H9 (cell line): ENCODE results near the gene ZDHHC9. TPM values are rescaled to one million over a fixed set of nuclear protein-coding genes. Genes with fewer than 3 reads are reported as not detected.

ENCODE experiments used
- DNase-seq: peaks from one replicate; pipeline ENCODE4 v3.0.0-alpha.2; 2017
- H2AFZ ChIP-seq: one replicate; pipeline ENCODE4 v1.6.1; 2013; ENCODE audit warnings: mild to moderate bottlenecking, low read length, control low read depth, moderate library complexity
- H2AK5ac ChIP-seq: 2 replicates; pipeline ENCODE4 v1.6.1; 2013; ENCODE audit warnings: low read length, control low read depth, mixed read lengths; ENCODE audit not compliant: insufficient read length
- H2BK120ac ChIP-seq: one replicate; pipeline ENCODE4 v1.6.1; 2013; ENCODE audit warnings: low read depth, mild to moderate bottlenecking, low read length, control low read depth, inconsistent platforms; ENCODE audit not compliant: poor library complexity, severe bottlenecking
- H2BK12ac ChIP-seq: 2 replicates; pipeline ENCODE4 v1.6.1; 2013; ENCODE audit warnings: low read length, control low read depth, mixed read lengths, low read depth; ENCODE audit not compliant: insufficient read length
- H2BK15ac ChIP-seq: 2 replicates; pipeline ENCODE4 v1.6.1; 2013; ENCODE audit warnings: low read depth, low read length, control low read depth
- H2BK20ac ChIP-seq: one replicate; pipeline ENCODE4 v1.6.1; 2013; ENCODE audit warnings: low read depth, mild to moderate bottlenecking, low read length, control low read depth, inconsistent platforms; ENCODE audit not compliant: poor library complexity, severe bottlenecking
- H2BK5ac ChIP-seq: 2 replicates; pipeline ENCODE4 v1.6.1; 2013; ENCODE audit warnings: low read length, control low read depth, mixed read lengths; ENCODE audit not compliant: insufficient read length
- H3K14ac ChIP-seq: 2 replicates; pipeline ENCODE4 v1.6.1; 2013; ENCODE audit warnings: low read length, control low read depth; ENCODE audit not compliant: insufficient read depth
- H3K18ac ChIP-seq: 2 replicates; pipeline ENCODE4 v1.6.1; 2013; ENCODE audit warnings: low read depth, mild to moderate bottlenecking, mixed read lengths, low read length, control low read depth; ENCODE audit not compliant: insufficient read length
- H3K23ac ChIP-seq: 2 replicates; pipeline ENCODE4 v1.6.1; 2013; ENCODE audit warnings: low read length, control low read depth, mixed read lengths, low read depth; ENCODE audit not compliant: insufficient read length
- H3K23me2 ChIP-seq: 2 replicates; pipeline ENCODE4 v1.6.1; 2013; ENCODE audit warnings: low read depth, mild to moderate bottlenecking, mixed read lengths, low read length, control low read depth; ENCODE audit not compliant: insufficient read length, poor library complexity, severe bottlenecking
- H3K27ac ChIP-seq: 2 replicates; pipeline ENCODE4 v1.5.1; 2013; ENCODE audit warnings: low read length, control low read depth, mixed read lengths, low read depth; ENCODE audit not compliant: insufficient read length
- H3K27me3 ChIP-seq: 2 replicates; pipeline ENCODE4 v1.6.1; 2013; ENCODE audit warnings: low read length, control low read depth, inconsistent platforms; ENCODE audit not compliant: insufficient read depth
- H3K4ac ChIP-seq: 2 replicates; pipeline ENCODE4 v1.6.1; 2013; ENCODE audit warnings: low read depth, mild to moderate bottlenecking, control low read depth, inconsistent platforms, low read length, moderate library complexity
- H3K4me1 ChIP-seq: 2 replicates; pipeline ENCODE4 v1.6.1; 2013; ENCODE audit warnings: low read length, control low read depth, inconsistent platforms; ENCODE audit not compliant: insufficient read depth
- H3K4me2 ChIP-seq: 2 replicates; pipeline ENCODE4 v1.6.1; 2013; ENCODE audit warnings: low read length, control low read depth, mixed read lengths; ENCODE audit not compliant: insufficient read length, insufficient read depth
- H3K56ac ChIP-seq: 2 replicates; pipeline ENCODE4 v1.6.1; 2013; ENCODE audit warnings: low read depth, mild to moderate bottlenecking, mixed read lengths, low read length, control low read depth; ENCODE audit not compliant: insufficient read length
- H3K79me1 ChIP-seq: 2 replicates; pipeline ENCODE4 v1.6.1; 2013; ENCODE audit warnings: low read depth, mild to moderate bottlenecking, moderate library complexity, low read length, control low read depth, inconsistent platforms; ENCODE audit not compliant: insufficient read depth, poor library complexity, severe bottlenecking
- H3K79me2 ChIP-seq: 2 replicates; pipeline ENCODE4 v1.6.1; 2013; ENCODE audit warnings: low read length, control low read depth, inconsistent platforms; ENCODE audit not compliant: insufficient read depth
- H3K9ac ChIP-seq: 2 replicates; pipeline ENCODE4 v1.6.1; 2013; ENCODE audit warnings: low read length, control low read depth, mixed read lengths; ENCODE audit not compliant: insufficient read length; ENCODE audit errors: extremely low read depth
- H3K9me3 ChIP-seq: one replicate; pipeline ENCODE4 v1.6.1; 2013; ENCODE audit warnings: low read depth, low read length, inconsistent platforms; ENCODE audit not compliant: control insufficient read depth
- H3T11ph ChIP-seq: one replicate; pipeline ENCODE4 v1.6.1; 2013; ENCODE audit warnings: mild to moderate bottlenecking, low read length, control low read depth, inconsistent platforms
- H4K20me1 ChIP-seq: one replicate; pipeline ENCODE4 v1.6.1; 2013; ENCODE audit not compliant: control insufficient read depth, insufficient read length, insufficient read depth
- H4K5ac ChIP-seq: 2 replicates; pipeline ENCODE4 v1.6.1; 2013; ENCODE audit warnings: low read depth, mild to moderate bottlenecking, mixed read lengths, low read length, control low read depth; ENCODE audit not compliant: insufficient read length
- H4K8ac ChIP-seq: replicated peaks from 2 replicates; pipeline ENCODE4 v1.6.1; 2013; ENCODE audit warnings: low read length, control low read depth, mixed read lengths, low read depth; ENCODE audit not compliant: insufficient read length
- H4K91ac ChIP-seq: 2 replicates; pipeline ENCODE4 v1.6.1; 2013; ENCODE audit warnings: low read depth, mild to moderate bottlenecking, moderate library complexity, mixed read lengths, low read length, control low read depth; ENCODE audit not compliant: insufficient read length
- H3K27ac Mint-ChIP-seq, 3 experiments: 2 replicates in 2 of 3; 3 replicates in 1 of 3; pipeline ENCODE4 v1.8.0; 2020 to 2021; ENCODE audit warnings: mixed read lengths in 3 of 3, mild to moderate bottlenecking in 1 of 3, moderate library complexity in 1 of 3
- H3K27me3 Mint-ChIP-seq: 2 replicates; pipeline ENCODE4 v1.8.0; 2021; ENCODE audit warnings: low read depth, mild to moderate bottlenecking, moderate library complexity, mixed read lengths
- H3K36me3 Mint-ChIP-seq, 3 experiments: 2 replicates in 2 of 3; 3 replicates in 1 of 3; pipeline ENCODE4 v1.8.0; 2020 to 2021; ENCODE audit warnings: low read depth in 3 of 3, mixed read lengths in 3 of 3; ENCODE audit not compliant: insufficient read depth in 1 of 3
- H3K4me1 Mint-ChIP-seq, 2 experiments: 2 replicates each; pipeline ENCODE4 v1.8.0; 2020; ENCODE audit warnings: mixed read lengths in 2 of 2
- H3K4me3 Mint-ChIP-seq, 2 experiments: 2 replicates in 1 of 2; 3 replicates in 1 of 2; pipeline ENCODE4 v1.8.0; 2020 to 2021; ENCODE audit warnings: mild to moderate bottlenecking in 2 of 2, mixed read lengths in 2 of 2, moderate library complexity in 1 of 2
- H3K9me3 Mint-ChIP-seq, 2 experiments: 2 replicates in 1 of 2; 3 replicates in 1 of 2; pipeline ENCODE4 v1.8.0; 2020; ENCODE audit warnings: mild to moderate bottlenecking in 2 of 2, mixed read lengths in 2 of 2, moderate library complexity in 1 of 2
- CTCF ChIP-seq: fragments of 200-600 bp; sonication (generic); conservative IDR thresholded peaks from 3 replicates; pipeline ENCODE4 v1.8.0; 2021; ENCODE audit warnings: antibody characterized with exemption, mild to moderate bottlenecking
- WGBS: extraction: QIAGEN DNeasy Blood & Tissue Kit; methylation state at CpG from one replicate; pipeline ENCODE4 v1.1.7; 2013; ENCODE audit warnings: missing lambda C conversion rate, low lambda C conversion rate, mixed read lengths; ENCODE audit not compliant: insufficient read length; ENCODE audit errors: extremely low coverage; 5-methylcytosine and 5-hydroxymethylcytosine counted together
- total RNA-seq: library from RNA; stranded (reverse); gene quantifications from 2 replicates; pipeline ENCODE4 v1.2.1, GENCODE V29; 2021

The ZDHHC9 gene
- total RNA-seq, 1 experiment from 2014 or later: 21.0 TPM

DNA sequence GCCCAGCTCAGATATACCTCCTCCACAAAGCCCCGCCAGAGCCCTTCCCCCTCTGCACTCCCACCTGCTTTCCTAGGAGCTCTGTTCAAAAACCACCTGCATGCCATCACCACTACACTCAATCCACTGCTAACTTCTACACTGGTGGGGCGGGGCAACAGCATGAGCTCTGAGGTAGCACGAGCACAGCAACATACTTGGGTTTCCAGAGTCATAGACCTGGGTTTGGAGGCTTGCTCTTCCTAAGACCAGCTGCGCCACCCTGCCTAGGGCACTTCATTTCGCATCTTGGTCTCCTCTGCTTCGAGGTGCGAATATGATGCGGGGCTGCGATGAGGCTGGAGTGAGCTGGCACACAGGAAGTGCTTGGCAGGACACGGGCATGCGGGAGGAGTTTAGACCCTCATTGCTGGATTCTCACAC, 60.4 kb downstream of the ZDHHC9 start:
- Histone ChIP-seq H3K27me3 (no peaks in the 10 kb centered on the region), H4K91ac (no peak overlapping the region), H3K23ac (no peak overlapping the region), H3K23me2 (no peaks in the 10 kb centered on the region), H2BK120ac (no peak overlapping the region), H4K20me1 (no peaks in the 10 kb centered on the region), H3K14ac (no peak overlapping the region), H2AK5ac (no peak overlapping the region), H3K56ac (no peak overlapping the region), H2BK15ac (no peak overlapping the region), H2BK5ac (no peak overlapping the region), H3T11ph (no peak overlapping the region), H3K4me1 (no peaks in the 10 kb centered on the region; the same call in 1 of the 2 replicates), H3K9me3 (no peaks in the 10 kb centered on the region), H3K4ac (no peak overlapping the region), H3K4me2 (no peak overlapping the region), H2BK12ac (no peak overlapping the region), H4K8ac (no peak overlapping the region), H3K79me1 (no peaks in the 10 kb centered on the region), H3K9ac (no peak overlapping the region), H3K18ac (no peak overlapping the region), H2BK20ac (no peak overlapping the region), H3K27ac (no peak overlapping the region), H3K79me2 (no peaks in the 10 kb centered on the region), H2AFZ (no peak overlapping the region), H4K5ac (no peak overlapping the region)
- Mint-ChIP-seq H3K36me3 (peaks cover 0 to 6% (median 0%) of the 10 kb centered on the region in 3 experiments; a peak in 1 of 7 replicates), H3K4me3 (no peak overlapping the region), H3K27me3 (peaks cover 13% of the 10 kb centered on the region), H3K9me3 (peaks cover 0 to 53% of the 10 kb centered on the region in 2 experiments; a peak in 2 of 5 replicates), H3K4me1 (no peaks in the 10 kb centered on the region; a peak in 1 of 4 replicates), H3K27ac (peak overlapping the region in 1 of 3 experiments; percentile 46; a peak in 1 of 7 replicates)
- WGBS: no CpG with 5 or more reads among the region's 11 CpGs
- no peak for TF ChIP-seq CTCF
- DNase-seq: no peak
